ENCODE results near the gene OTULIN. TPM values are rescaled to one million over a fixed set of nuclear protein-coding genes. Genes with fewer than 3 reads are reported as not detected.

Gene OTULIN
- 2.5 and 3.7 TPM in 2 replicates for polyA plus RNA-seq

GRCh38 chr5:14664270-14665100 is at the start of gene OTULIN:
Gene OTULIN (plus strand): TSS chr5:14664718. CDS start chr5:14664826, 108 bp downstream.

Other genes with a start within 250 kb of the OTULIN start
- 0.62 and 1.3 TPM in 2 replicates for gene OTULINL, start 82.9 kb upstream of the OTULIN start, polyA plus RNA-seq
- gene ANKH, start 207.1 kb downstream of the OTULIN start, polyA plus RNA-seq = 37.1 and 45.2 TPM in 2 replicates

Measured in Purkinje cell (primary cell).